Esophagus squamous epithelium (tissue), 4 donors: Measurements from ENCODE around the gene ACAP2.

Source experiments
- CTCF ChIP-seq, 6 experiments: fragments of 450-650 bp in 4 of 6; fragments of 200-600 bp in 2 of 6; sonication (generic) in 2 of 6; IDR thresholded peaks; one replicate each; pipeline ENCODE4 v1.5.1; 2016 to 2019; ENCODE audit warnings: antibody characterized with exemption in 6 of 6, mild to moderate bottlenecking in 4 of 6, moderate library complexity in 4 of 6
- POLR2A ChIP-seq, 4 donors: fragments of 450-650 bp; IDR thresholded peaks; one replicate each; pipeline ENCODE4 v1.6.1; 2017; ENCODE audit warnings: antibody characterized with exemption in 4 of 4, mild to moderate bottlenecking in 4 of 4, moderate library complexity in 3 of 4

- TF ChIP-seq CTCF (IDR thresholded peaks at IDR 0.05) (no peak), POLR2A (IDR thresholded peaks at IDR 0.05) (no peak)
Measured at GRCh38 chr3:195365371-195365770, 77.4 kb downstream of the ACAP2 start.
